Stimulated activated CD4-positive, alpha-beta T cell treated with anti-CD3 and anti-CD28 coated beads, Interleukin-12 subunit alpha, Interleukin-12 subunit beta, amount 100 ng/mL, for 24 hours (primary cell): ENCODE measurements around the gene SAA1.
"Not testable (repeated sequence)": the region's sequence is repeated elsewhere in the genome, so short reads cannot be mapped to it uniquely, and the experiment has no call there.

ENCODE experiments used
- DNase-seq, 2 experiments: peaks; one replicate each; pipeline ENCODE4 v3.0.0-alpha.2; 2020; ENCODE audit warnings: low read depth in 2 of 2

Gene SAA1

GRCh38 chr11:18259259-18259658 lies 6.8 kb upstream of the SAA1 start:
- DNase-seq: no peak

- DNase-seq: no peak
Observed at GRCh38 chr11:18261721-18262120, 4.3 kb upstream of the SAA1 start.

GRCh38 chr11:18262681-18263350 lies 3.2 kb upstream of the SAA1 start:
- not testable (repeated sequence) for DNase-seq

GRCh38 chr11:18264035-18264434 lies 2.0 kb upstream of the SAA1 start:
- DNase-seq: no peak

GRCh38 chr11:18264677-18265555 lies 1.1 kb upstream of the SAA1 start:
- no peak for DNase-seq

GRCh38 chr11:18267335-18268133 lies 1.5 kb downstream of the SAA1 start:
- not testable (repeated sequence) for DNase-seq

GRCh38 chr11:18269252-18269651 lies 3.2 kb downstream of the SAA1 start:
- not testable (repeated sequence) for DNase-seq

- no peak for DNase-seq
Observed at GRCh38 chr11:18270102-18270501, 4.0 kb downstream of the SAA1 start.

GRCh38 chr11:18271206-18271605 lies 5.1 kb downstream of the SAA1 start:
- no peak for DNase-seq

GRCh38 chr11:18277565-18278271 lies 11.7 kb downstream of the SAA1 start:
- no peak for DNase-seq

- no peak for DNase-seq
Observed at GRCh38 chr11:18280438-18281045, 14.5 kb downstream of the SAA1 start.

GRCh38 chr11:18282626-18283025 lies 16.6 kb downstream of the SAA1 start:
- DNase-seq: no peak

GRCh38 chr11:18285841-18286240 lies 19.8 kb downstream of the SAA1 start:
- DNase-seq: no peak

- DNase-seq: no peak
Observed at GRCh38 chr11:18288911-18289310, 22.8 kb downstream of the SAA1 start.

GRCh38 chr11:18294862-18295261 lies 28.8 kb downstream of the SAA1 start:
- DNase-seq: no peak

GRCh38 chr11:18295316-18295715 lies 29.3 kb downstream of the SAA1 start:
- DNase-seq: no peak

GRCh38 chr11:18299721-18300120 lies 33.7 kb downstream of the SAA1 start:
- DNase-seq: no peak

GRCh38 chr11:18304745-18305144 lies 38.7 kb downstream of the SAA1 start:
- no peak for DNase-seq

- DNase-seq: no peak
Observed at GRCh38 chr11:18307461-18308139, 41.5 kb downstream of the SAA1 start.

GRCh38 chr11:18308242-18308641 lies 42.2 kb downstream of the SAA1 start:
- no peak for DNase-seq

- no peak for DNase-seq
Observed at GRCh38 chr11:18309691-18310090, 43.6 kb downstream of the SAA1 start.
